Stimulated activated naive B cell treated with anti-CD40 and anti-IgM and Interleukin-4, amounts not matched to agents 10 μg/mL and 1 μg/mL and 100 μg/mL, for 72 hours (primary cell): ENCODE results near the gene AK3.
"Not testable (repeated sequence)": the region's sequence is repeated elsewhere in the genome, so short reads cannot be mapped to it uniquely, and the experiment has no call there.

Experiments used
- ATAC-seq, 2 donors: fragments of 150-1000 bp; cut with Tn5 transposase; replicated peaks; 2 replicates each; pipeline ENCODE4 v1.10.0; 2021; ENCODE audit warnings: moderate library complexity in 1 of 2
- DNase-seq: peaks from one replicate; pipeline ENCODE4 v3.0.0; 2021
- H3K27ac Mint-ChIP-seq: one replicate; pipeline ENCODE4 v1.8.0; 2022; ENCODE audit warnings: mild to moderate bottlenecking, mixed read lengths
- H3K27me3 Mint-ChIP-seq, 2 donors: one replicate each; pipeline ENCODE4 v1.8.0; 2022; ENCODE audit warnings: mixed read lengths in 2 of 2
- H3K36me3 Mint-ChIP-seq, 2 donors: one replicate each; pipeline ENCODE4 v1.8.0; 2022; ENCODE audit warnings: mixed read lengths in 2 of 2, mild to moderate bottlenecking in 1 of 2
- H3K4me1 Mint-ChIP-seq, 2 donors: one replicate each; pipeline ENCODE4 v1.8.0; 2022; ENCODE audit warnings: mixed read lengths in 2 of 2, mild to moderate bottlenecking in 1 of 2
- H3K4me3 Mint-ChIP-seq, 2 donors: one replicate each; pipeline ENCODE4 v1.8.0; 2022; ENCODE audit warnings: mild to moderate bottlenecking in 2 of 2, mixed read lengths in 2 of 2, moderate library complexity in 1 of 2
- H3K9me3 Mint-ChIP-seq, 2 donors: one replicate each; pipeline ENCODE4 v1.8.0; 2022; ENCODE audit warnings: mixed read lengths in 2 of 2, mild to moderate bottlenecking in 1 of 2

AK3 gene

GRCh38 chr9:4662108-4662988 is 78.7 kb downstream of the AK3 start, which contains the start of gene PLPP6:
Gene PLPP6, plus strand, starts transcription at chr9:4662294. Its CDS starts 82 bp downstream, at chr9:4662376.
- ATAC-seq (peak; percentile 88), DNase-seq (peak; percentile 75)
- Mint-ChIP-seq H3K4me1 (peaks cover 29 to 48% of the 10 kb centered on the region in 2 donors), H3K4me3 (peak within 1 kb of the TSS; percentile 85 to 91), H3K27ac (peak within 1 kb of the TSS; percentile 82), H3K36me3 (no peaks in the 10 kb centered on the region), H3K27me3 (peaks cover 14 to 22% of the 10 kb centered on the region in 2 donors), H3K9me3 (no peaks in the 10 kb centered on the region)

- ATAC-seq (no peak), DNase-seq (no peak)
- Mint-ChIP-seq H3K27ac (peak overlapping the region; percentile 81), H3K4me1 (peaks cover 29 to 48% of the 10 kb centered on the region in 2 donors), H3K4me3 (peak overlapping the region; percentile 85 to 91), H3K9me3 (no peaks in the 10 kb centered on the region), H3K36me3 (no peaks in the 10 kb centered on the region), H3K27me3 (peaks cover 17 to 22% of the 10 kb centered on the region in 2 donors)
These were observed 79.4 kb downstream of the AK3 start for GRCh38 chr9:4661611-4662010.

GRCh38 chr9:4661165-4661564 is 79.8 kb downstream of the AK3 start:
- ATAC-seq, result no peak
- Mint-ChIP-seq H3K27ac (no peak overlapping the region), H3K4me1 (peaks cover 25 to 43% of the 10 kb centered on the region in 2 donors), H3K9me3 (no peaks in the 10 kb centered on the region), H3K36me3 (no peaks in the 10 kb centered on the region), H3K27me3 (peaks cover 18 to 20% of the 10 kb centered on the region in 2 donors), H3K4me3 (no peak overlapping the region)
- DNase-seq, result no peak

GRCh38 chr9:4660665-4661064 is 80.3 kb downstream of the AK3 start:
- H3K36me3 Mint-ChIP-seq, DNase-seq, H3K4me3 Mint-ChIP-seq, H3K27ac Mint-ChIP-seq, ATAC-seq, H3K9me3 Mint-ChIP-seq: not testable (repeated sequence)
- H3K27me3 Mint-ChIP-seq, result peaks cover 16 to 17% of the 10 kb centered on the region in 2 donors
- H3K4me1 Mint-ChIP-seq, result peaks cover 21 to 38% of the 10 kb centered on the region in 2 donors
